ENCODE data around the gene FOSL2.

FOSL2 gene

GRCh38 chr2:28433935-28434599 is 41.4 kb downstream of the FOSL2 start:
- no peak for DNase-seq (ENCODE audit: low spot score)

GRCh38 chr2:28434600-28434989 is 41.9 kb downstream of the FOSL2 start:
- DNase-seq (ENCODE audit: low spot score), result no peak

GRCh38 chr2:28435241-28435640 is 42.6 kb downstream of the FOSL2 start:
- no peak for DNase-seq (ENCODE audit: low spot score)

GRCh38 chr2:28435814-28436351 is 43.2 kb downstream of the FOSL2 start:
- no peak for DNase-seq (ENCODE audit: low spot score)

- DNase-seq (ENCODE audit: low spot score), result no peak
Measured at GRCh38 chr2:28436525-28437051, 43.9 kb downstream of the FOSL2 start.

- no peak for DNase-seq (ENCODE audit: low spot score)
Measured at GRCh38 chr2:28437149-28437835, 44.6 kb downstream of the FOSL2 start.

GRCh38 chr2:28437918-28438317 is 45.3 kb downstream of the FOSL2 start:
- DNase-seq (ENCODE audit: low spot score), result no peak

GRCh38 chr2:28438532-28439063 is 45.9 kb downstream of the FOSL2 start:
- no peak for DNase-seq (ENCODE audit: low spot score)

GRCh38 chr2:28439127-28439526 is 46.5 kb downstream of the FOSL2 start:
- no peak for DNase-seq (ENCODE audit: low spot score)

GRCh38 chr2:28439763-28440162 is 47.1 kb downstream of the FOSL2 start:
- DNase-seq (ENCODE audit: low spot score), result no peak

- DNase-seq (ENCODE audit: low spot score), result no peak
Measured at GRCh38 chr2:28442328-28442727, 49.7 kb downstream of the FOSL2 start.

GRCh38 chr2:28444956-28445355 is 52.3 kb downstream of the FOSL2 start:
- DNase-seq (ENCODE audit: low spot score), result no peak

- peak; percentile 95 for DNase-seq (ENCODE audit: low spot score)
Measured at GRCh38 chr2:28445448-28446258, 53.0 kb downstream of the FOSL2 start.

GRCh38 chr2:28446531-28446930 is 53.9 kb downstream of the FOSL2 start:
- DNase-seq (ENCODE audit: low spot score), result no peak

GRCh38 chr2:28447086-28447485 is 54.4 kb downstream of the FOSL2 start:
- DNase-seq (ENCODE audit: low spot score), result no peak

- DNase-seq (ENCODE audit: low spot score), result peak; percentile 10
Measured at GRCh38 chr2:28447943-28448792, 55.5 kb downstream of the FOSL2 start.

- no peak for DNase-seq (ENCODE audit: low spot score)
Measured at GRCh38 chr2:28448793-28449100, 56.1 kb downstream of the FOSL2 start.

- DNase-seq (ENCODE audit: low spot score), result no peak
Measured at GRCh38 chr2:28449126-28449487, 56.4 kb downstream of the FOSL2 start.

- peak; percentile 51 for DNase-seq (ENCODE audit: low spot score)
Measured at GRCh38 chr2:28449488-28450395, 57.1 kb downstream of the FOSL2 start.

GRCh38 chr2:28450901-28451565 is 58.4 kb downstream of the FOSL2 start:
- no peak for DNase-seq (ENCODE audit: low spot score)

Measured in RKO (cell line).